Measurements from ENCODE around the gene EXTL2.
A peak's percentile ranks its signal among the peaks of the same experiment; 100 is the strongest.
"Not testable (repeated sequence)": the region's sequence is repeated elsewhere in the genome, so short reads cannot be mapped to it uniquely, and the experiment has no call there.

EXTL2 gene

GRCh38 chr1:100894603-100895539, at the start of gene EXTL2:
Gene EXTL2 (minus strand): TSS chr1:100894842. CDS start chr1:100888757, 6,085 bp downstream.
- DNase-seq (ENCODE audit: low read depth), result peak; percentile 30

GRCh38 chr1:100943533-100943932, 48.9 kb upstream of the EXTL2 start:
- no peak for DNase-seq (ENCODE audit: low read depth)

- no peak for DNase-seq (ENCODE audit: low read depth)
Observed at GRCh38 chr1:100942304-100943046, 47.8 kb upstream of the EXTL2 start.

GRCh38 chr1:100941580-100942216, 47.1 kb upstream of the EXTL2 start:
- DNase-seq (ENCODE audit: low read depth), result no peak

- no peak for DNase-seq (ENCODE audit: low read depth)
Observed at GRCh38 chr1:100941098-100941527, 46.5 kb upstream of the EXTL2 start.

GRCh38 chr1:100936194-100936967, 41.7 kb upstream of the EXTL2 start:
- no peak for DNase-seq (ENCODE audit: low read depth)

GRCh38 chr1:100933555-100933954, 38.9 kb upstream of the EXTL2 start:
- not testable (repeated sequence) for DNase-seq (ENCODE audit: low read depth)

GRCh38 chr1:100931716-100932115, 37.1 kb upstream of the EXTL2 start:
- DNase-seq (ENCODE audit: low read depth), result no peak

GRCh38 chr1:100930494-100930893, 35.9 kb upstream of the EXTL2 start:
- no peak for DNase-seq (ENCODE audit: low read depth)

GRCh38 chr1:100928128-100928527, 33.5 kb upstream of the EXTL2 start:
- DNase-seq (ENCODE audit: low read depth), result no peak

GRCh38 chr1:100927276-100927675, 32.6 kb upstream of the EXTL2 start:
- peak; percentile 37 for DNase-seq (ENCODE audit: low read depth)

- no peak for DNase-seq (ENCODE audit: low read depth)
Observed at GRCh38 chr1:100926240-100926639, 31.6 kb upstream of the EXTL2 start.

GRCh38 chr1:100924991-100925390, 30.3 kb upstream of the EXTL2 start:
- DNase-seq (ENCODE audit: low read depth), result no peak

GRCh38 chr1:100924212-100924611, 29.6 kb upstream of the EXTL2 start:
- no peak for DNase-seq (ENCODE audit: low read depth)

GRCh38 chr1:100921110-100921706, 26.6 kb upstream of the EXTL2 start:
- no peak for DNase-seq (ENCODE audit: low read depth)

- DNase-seq (ENCODE audit: low read depth), result no peak
Observed at GRCh38 chr1:100912019-100912418, 17.4 kb upstream of the EXTL2 start.

- DNase-seq (ENCODE audit: low read depth), result no peak
Observed at GRCh38 chr1:100909018-100909417, 14.4 kb upstream of the EXTL2 start.

- DNase-seq (ENCODE audit: low read depth), result no peak
Observed at GRCh38 chr1:100907887-100908286, 13.2 kb upstream of the EXTL2 start.

- DNase-seq (ENCODE audit: low read depth), result no peak
Observed at GRCh38 chr1:100905181-100905580, 10.5 kb upstream of the EXTL2 start.

- no peak for DNase-seq (ENCODE audit: low read depth)
Observed at GRCh38 chr1:100904528-100904927, 9.9 kb upstream of the EXTL2 start.

- no peak for DNase-seq (ENCODE audit: low read depth)
Observed at GRCh38 chr1:100903777-100904176, 9.1 kb upstream of the EXTL2 start.
